Osteoblast (primary cell): ENCODE measurements around the gene SMC4. TPM values are rescaled to one million over a fixed set of nuclear protein-coding genes. Genes with fewer than 3 reads are reported as not detected.

Experiments used
- DNase-seq: peaks from one replicate; pipeline ENCODE4 v3.0.0; 2011; ENCODE audit warnings: low spot score, mixed read lengths; ENCODE audit not compliant: insufficient read length; ENCODE audit errors: missing footprints
- H2AFZ ChIP-seq: 2 replicates; pipeline ENCODE4 v1.6.0; 2011; ENCODE audit warnings: mild to moderate bottlenecking, low read length
- H3K27ac ChIP-seq: 2 replicates; pipeline ENCODE4 v1.5.1; 2011; ENCODE audit warnings: mild to moderate bottlenecking, low read depth, low read length, moderate library complexity
- H3K27me3 ChIP-seq: 2 replicates; pipeline ENCODE4 v1.6.0; 2012; ENCODE audit warnings: mild to moderate bottlenecking, control low read depth, inconsistent platforms, low read length, moderate library complexity; ENCODE audit not compliant: insufficient read depth
- H3K36me3 ChIP-seq: 2 replicates; pipeline ENCODE4 v1.5.1; 2011; ENCODE audit warnings: mild to moderate bottlenecking, low read length, control low read depth, moderate library complexity; ENCODE audit not compliant: insufficient read depth
- H3K4me1 ChIP-seq: 2 replicates; pipeline ENCODE4 v1.5.1; 2011; ENCODE audit warnings: mild to moderate bottlenecking, low read length, control low read depth, moderate library complexity; ENCODE audit not compliant: insufficient read depth
- H3K4me2 ChIP-seq: 2 replicates; pipeline ENCODE4 v1.6.0; 2011; ENCODE audit warnings: mild to moderate bottlenecking, low read length; ENCODE audit not compliant: insufficient read depth
- H3K4me3 ChIP-seq: fragments of 200-600 bp; sonication (generic); 3 replicates; pipeline ENCODE4 v1.5.1; 2012; ENCODE audit warnings: mild to moderate bottlenecking, low read length, inconsistent platforms; ENCODE audit not compliant: insufficient read depth
- H3K79me2 ChIP-seq: 2 replicates; pipeline ENCODE4 v1.6.0; 2012; ENCODE audit warnings: mild to moderate bottlenecking, low read length, control low read depth, inconsistent platforms; ENCODE audit not compliant: insufficient read depth
- H3K9me3 ChIP-seq: 2 replicates; pipeline ENCODE4 v1.5.1; 2011; ENCODE audit warnings: low read depth, low read length, control low read depth
- H4K20me1 ChIP-seq: 2 replicates; pipeline ENCODE4 v1.6.0; 2012; ENCODE audit warnings: mild to moderate bottlenecking, low read length, control low read depth; ENCODE audit not compliant: insufficient read depth
- CTCF ChIP-seq: IDR thresholded peaks from 2 replicates; pipeline ENCODE4 v1.5.1; 2011; ENCODE audit warnings: mild to moderate bottlenecking, low read depth, low read length, moderate library complexity; ENCODE audit errors: extremely low read depth
- total RNA-seq: library from RNA; depleted of rRNA; stranded (reverse); fragments of >200 nt; gene quantifications from 2 replicates; pipeline ENCODE4 v1.2.3, GENCODE V29; 2012

The SMC4 gene
- total RNA-seq, 1 donor: 32.9 TPM

GRCh38 chr3:160478338-160478737 is 78.9 kb downstream of the SMC4 start:
- peak overlapping the region; percentile 37 for H3K4me2 ChIP-seq
- H3K27ac ChIP-seq: peak overlapping the region; percentile 62

GRCh38 chr3:160479376-160479775 is 79.9 kb downstream of the SMC4 start:
- Histone ChIP-seq H2AFZ (peak overlapping the region; percentile 68), H3K4me3 (no peak overlapping the region), H3K9me3 (no peaks in the 10 kb centered on the region), H3K4me2 (no peak overlapping the region), H3K4me1 (peaks cover 41% of the 10 kb centered on the region), H3K27me3 (no peaks in the 10 kb centered on the region), H4K20me1 (no peaks in the 10 kb centered on the region), H3K79me2 (no peaks in the 10 kb centered on the region), H3K27ac (peak overlapping the region; percentile 62), H3K36me3 (no peaks in the 10 kb centered on the region)
- TF ChIP-seq CTCF: no peak
- no peak for DNase-seq

More at GRCh38 chr3:160478338-160478737, 78.9 kb downstream of the SMC4 start:
- TF ChIP-seq CTCF: no peak
- DNase-seq: no peak
- H3K9me3 ChIP-seq: no peaks in the 10 kb centered on the region
- no peak overlapping the region for H3K4me3 ChIP-seq
- H3K4me1 ChIP-seq: peaks cover 52% of the 10 kb centered on the region
- H4K20me1 ChIP-seq: no peaks in the 10 kb centered on the region
- no peaks in the 10 kb centered on the region for H3K27me3 ChIP-seq
- H3K79me2 ChIP-seq: no peaks in the 10 kb centered on the region
- H2AFZ ChIP-seq: peak overlapping the region; percentile 38
- no peaks in the 10 kb centered on the region for H3K36me3 ChIP-seq

- no peak overlapping the region for H2AFZ ChIP-seq
- no peaks in the 10 kb centered on the region for H3K36me3 ChIP-seq
- H3K9me3 ChIP-seq: no peaks in the 10 kb centered on the region
- H3K79me2 ChIP-seq: no peaks in the 10 kb centered on the region
- H3K4me2 ChIP-seq: no peak overlapping the region
- peaks cover 32% of the 10 kb centered on the region for H3K4me1 ChIP-seq
- H3K4me3 ChIP-seq: no peak overlapping the region
- no peak for DNase-seq
- no peak for TF ChIP-seq CTCF
- no peak overlapping the region for H3K27ac ChIP-seq
- no peaks in the 10 kb centered on the region for H3K27me3 ChIP-seq
- no peaks in the 10 kb centered on the region for H4K20me1 ChIP-seq
Measured at GRCh38 chr3:160480931-160481330, 81.5 kb downstream of the SMC4 start.

- Histone ChIP-seq H2AFZ (no peak overlapping the region), H3K27me3 (no peaks in the 10 kb centered on the region), H3K4me3 (no peak overlapping the region), H3K4me1 (peaks cover 31% of the 10 kb centered on the region), H3K9me3 (no peaks in the 10 kb centered on the region), H3K27ac (no peak overlapping the region), H3K36me3 (no peaks in the 10 kb centered on the region), H3K79me2 (no peaks in the 10 kb centered on the region), H4K20me1 (no peaks in the 10 kb centered on the region), H3K4me2 (no peak overlapping the region)
- no peak for DNase-seq
- no peak for TF ChIP-seq CTCF
Measured at GRCh38 chr3:160481856-160482255, 82.4 kb downstream of the SMC4 start.
